HCT116 (cell line): Measurements from ENCODE around the gene PRTG.

Experiments used
- EZH2 ChIP-seq: fragments of 200-600 bp; sonication (generic); IDR thresholded peaks from 2 replicates; pipeline ENCODE4 v1.6.1; 2017; ENCODE audit warnings: antibody characterized with exemption, mixed run types
- POLR2AphosphoS5 ChIP-seq: IDR thresholded peaks from 2 replicates; pipeline ENCODE4 v1.6.1; 2011; ENCODE audit warnings: mild to moderate bottlenecking, low read depth, low read length, moderate library complexity
- RAD21 ChIP-seq: IDR thresholded peaks from 2 replicates; pipeline ENCODE4 v1.6.1; 2012; ENCODE audit warnings: low read depth, mild to moderate bottlenecking
- SP1 ChIP-seq: IDR thresholded peaks from 2 replicates; pipeline ENCODE4 v1.6.1; 2012; ENCODE audit warnings: low read depth

GRCh38 chr15:55780292-55780691 is 37.3 kb upstream of the PRTG start:
- TF ChIP-seq SP1 (no peak), RAD21 (no peak), EZH2 (no peak), POLR2AphosphoS5 (no peak)
